ENCODE data around the gene NEMF.
A peak's percentile ranks its signal among the peaks of the same experiment; 100 is the strongest.
"Not testable (repeated sequence)": the region's sequence is repeated elsewhere in the genome, so short reads cannot be mapped to it uniquely, and the experiment has no call there.

NEMF gene

GRCh38 chr14:49862089-49862673 lies 9.6 kb upstream of the NEMF start:
- H3K9me3 Mint-ChIP-seq: no peaks in the 10 kb centered on the region
- H3K4me3 Mint-ChIP-seq: no peak overlapping the region
- peaks cover 3% of the 10 kb centered on the region for H3K27me3 Mint-ChIP-seq
- H3K27ac Mint-ChIP-seq: no peak overlapping the region
- no peaks in the 10 kb centered on the region for H3K36me3 Mint-ChIP-seq (ENCODE audit: low read depth)
- H3K4me1 Mint-ChIP-seq (ENCODE audit: low read depth): peaks cover 38% of the 10 kb centered on the region

DNA sequence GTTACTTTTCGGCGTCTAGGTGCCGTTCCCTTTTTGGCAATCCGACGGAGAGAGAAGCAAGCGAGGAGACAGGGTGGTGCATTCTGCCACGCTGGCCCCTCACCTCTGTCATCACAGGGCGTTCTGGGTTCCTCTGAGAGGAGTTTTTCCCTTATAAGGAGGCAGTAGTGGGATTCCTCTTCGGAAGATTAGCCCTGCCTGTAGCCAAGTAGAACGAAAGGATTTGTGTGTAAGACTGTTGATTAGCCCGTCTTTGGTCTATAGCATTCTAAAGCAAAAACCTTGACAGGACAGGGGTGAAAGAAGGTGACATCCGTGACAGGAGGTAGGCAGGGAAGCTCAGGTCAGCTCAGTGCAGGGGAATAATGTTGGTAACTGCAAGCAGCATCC lies 9.1 kb upstream of the NEMF start:
- Mint-ChIP-seq H3K4me1 (ENCODE audit: low read depth) (peaks cover 38% of the 10 kb centered on the region), H3K9me3 (no peaks in the 10 kb centered on the region), H3K36me3 (ENCODE audit: low read depth) (no peaks in the 10 kb centered on the region), H3K27me3 (peaks cover 3% of the 10 kb centered on the region), H3K4me3 (no peak overlapping the region), H3K27ac (no peak overlapping the region)

GRCh38 chr14:49860988-49861698 lies 8.6 kb upstream of the NEMF start:
- Mint-ChIP-seq H3K27ac (no peak overlapping the region), H3K27me3 (peaks cover 3% of the 10 kb centered on the region), H3K4me1 (ENCODE audit: low read depth) (peaks cover 38% of the 10 kb centered on the region), H3K4me3 (no peak overlapping the region), H3K36me3 (ENCODE audit: low read depth) (no peaks in the 10 kb centered on the region), H3K9me3 (no peaks in the 10 kb centered on the region)

DNA sequence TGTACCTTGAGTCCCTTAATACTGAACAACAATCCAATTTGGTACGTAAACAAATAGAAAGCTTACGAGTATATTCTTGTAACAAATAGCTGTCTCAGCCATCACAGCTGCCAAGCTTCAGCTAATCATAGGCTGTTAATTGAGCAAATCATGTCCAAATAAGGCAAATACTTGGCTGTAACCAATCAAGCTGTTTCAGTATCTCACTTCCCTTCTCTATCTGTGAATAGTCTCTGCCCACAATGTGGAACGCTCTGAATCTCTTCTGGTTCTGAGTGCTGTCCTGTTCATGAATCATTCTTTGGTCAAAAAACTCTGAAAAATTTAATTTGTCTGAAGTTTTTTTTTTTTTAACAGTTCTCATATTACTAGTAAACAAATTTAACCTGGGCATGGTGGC lies 5.8 kb upstream of the NEMF start:
- H3K27ac Mint-ChIP-seq: no peak overlapping the region
- H3K4me1 Mint-ChIP-seq (ENCODE audit: low read depth): peaks cover 47% of the 10 kb centered on the region
- peaks cover 3% of the 10 kb centered on the region for H3K27me3 Mint-ChIP-seq
- no peaks in the 10 kb centered on the region for H3K9me3 Mint-ChIP-seq
- no peak overlapping the region for H3K4me3 Mint-ChIP-seq
- H3K36me3 Mint-ChIP-seq (ENCODE audit: low read depth): no peaks in the 10 kb centered on the region

DNA sequence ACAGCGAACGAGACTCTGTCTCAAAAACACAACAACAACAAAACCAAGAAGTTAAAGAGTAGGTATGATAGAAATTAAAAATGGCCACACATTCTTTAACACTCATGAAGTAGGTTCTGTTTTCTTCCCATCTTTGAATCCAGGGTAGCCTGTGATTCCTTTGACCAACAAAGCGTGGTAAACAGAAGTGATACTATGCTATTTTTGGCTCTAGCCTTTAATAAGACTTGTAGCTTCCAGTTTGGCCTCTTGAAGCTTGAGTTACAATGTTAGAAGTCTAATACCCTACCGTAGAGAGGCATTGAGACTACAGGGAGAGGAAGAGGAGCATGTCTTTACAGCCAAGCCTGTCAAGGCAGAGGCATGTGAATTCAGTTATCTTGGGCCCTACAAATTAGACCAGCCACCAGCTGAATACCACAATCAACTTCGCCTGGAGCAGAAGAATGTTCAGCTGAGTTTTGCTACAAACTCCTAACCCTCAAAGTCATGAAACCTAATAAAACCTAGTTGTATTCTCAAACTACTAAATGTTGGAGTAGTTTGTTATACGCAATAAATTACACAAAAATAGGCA lies 4.9 kb upstream of the NEMF start:
- H3K36me3 Mint-ChIP-seq (ENCODE audit: low read depth): no peaks in the 10 kb centered on the region
- H3K4me3 Mint-ChIP-seq: no peak overlapping the region
- H3K9me3 Mint-ChIP-seq: no peaks in the 10 kb centered on the region
- peaks cover 52% of the 10 kb centered on the region for H3K4me1 Mint-ChIP-seq (ENCODE audit: low read depth)
- peak overlapping the region; percentile 36 for H3K27ac Mint-ChIP-seq
- H3K27me3 Mint-ChIP-seq: peaks cover under 1% of the 10 kb centered on the region

- H3K9me3 Mint-ChIP-seq: no peaks in the 10 kb centered on the region
- peak overlapping the region; percentile 99 for H3K4me3 Mint-ChIP-seq
- no peaks in the 10 kb centered on the region for H3K27me3 Mint-ChIP-seq
- peak overlapping the region; percentile 98 for H3K27ac Mint-ChIP-seq
- peaks cover 60% of the 10 kb centered on the region for H3K4me1 Mint-ChIP-seq (ENCODE audit: low read depth)
- peaks cover 27% of the 10 kb centered on the region for H3K36me3 Mint-ChIP-seq (ENCODE audit: low read depth)
Measured at GRCh38 chr14:49853572-49854375, 1.2 kb upstream of the NEMF start.

- Mint-ChIP-seq H3K4me1 (ENCODE audit: low read depth) (peaks cover 56% of the 10 kb centered on the region), H3K36me3 (ENCODE audit: low read depth) (peaks cover 28% of the 10 kb centered on the region), H3K27ac (peak overlapping the region; percentile 98), H3K4me3 (peak overlapping the region; percentile 99), H3K9me3 (no peaks in the 10 kb centered on the region), H3K27me3 (no peaks in the 10 kb centered on the region)
Measured at GRCh38 chr14:49853158-49853477, 530 bp upstream of the NEMF start.

GRCh38 chr14:49851813-49852212 lies 775 bp downstream of the NEMF start:
- H3K27ac Mint-ChIP-seq: peak overlapping the region; percentile 98
- H3K36me3 Mint-ChIP-seq (ENCODE audit: low read depth): peaks cover 35% of the 10 kb centered on the region
- peak overlapping the region; percentile 99 for H3K4me3 Mint-ChIP-seq
- peaks cover 53% of the 10 kb centered on the region for H3K4me1 Mint-ChIP-seq (ENCODE audit: low read depth)
- no peaks in the 10 kb centered on the region for H3K27me3 Mint-ChIP-seq
- no peaks in the 10 kb centered on the region for H3K9me3 Mint-ChIP-seq

DNA sequence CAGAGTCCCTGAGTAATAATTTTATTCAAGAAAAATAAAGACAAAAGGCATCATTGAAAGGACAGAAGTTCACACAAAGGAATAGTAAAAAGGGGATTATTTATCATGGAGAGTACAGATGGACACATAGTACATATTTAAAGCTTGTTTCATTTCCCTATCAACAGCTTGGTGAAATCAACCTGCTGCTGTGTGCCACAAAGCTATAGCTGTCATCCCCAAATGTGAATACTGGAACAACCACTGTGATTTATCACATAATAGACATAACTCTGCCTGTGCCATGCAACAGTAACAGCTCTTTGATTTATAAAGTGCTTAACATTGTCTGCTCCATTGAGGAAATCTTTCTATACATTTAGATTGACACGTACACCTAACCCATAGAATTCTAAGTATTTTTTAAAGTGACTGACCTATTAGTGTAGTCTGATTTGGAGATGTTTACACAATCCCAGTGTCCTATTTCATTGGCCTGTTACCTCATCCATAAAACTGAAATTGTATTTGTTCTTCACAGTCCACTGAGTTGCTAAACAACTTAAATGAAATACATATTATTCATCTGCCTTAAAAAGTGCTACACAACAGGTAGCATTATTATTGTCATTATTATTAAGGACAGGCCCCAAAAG lies 3.3 kb downstream of the NEMF start:
- no peaks in the 10 kb centered on the region for H3K9me3 Mint-ChIP-seq
- H3K4me3 Mint-ChIP-seq: no peak overlapping the region
- H3K27me3 Mint-ChIP-seq: no peaks in the 10 kb centered on the region
- peaks cover 52% of the 10 kb centered on the region for H3K4me1 Mint-ChIP-seq (ENCODE audit: low read depth)
- H3K27ac Mint-ChIP-seq: no peak overlapping the region
- peaks cover 48% of the 10 kb centered on the region for H3K36me3 Mint-ChIP-seq (ENCODE audit: low read depth)

DNA sequence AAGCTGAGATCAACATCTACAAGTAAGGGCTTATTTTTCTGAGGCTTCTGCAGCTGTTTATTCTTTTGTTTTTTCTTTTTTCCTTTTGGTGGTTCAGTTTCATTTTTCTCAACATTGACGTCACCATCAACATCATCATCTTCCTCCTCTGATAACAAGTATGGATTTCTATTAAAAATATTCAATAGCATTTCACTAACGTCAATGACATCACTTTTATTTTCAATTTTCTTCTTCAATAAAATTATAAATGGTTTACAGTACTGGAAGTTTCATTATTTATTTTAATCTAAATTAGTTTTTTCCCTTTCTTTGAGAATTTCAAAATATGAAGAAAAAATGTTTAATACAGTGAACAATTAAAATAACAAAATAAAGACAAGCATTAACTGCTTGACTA lies 23.9 kb downstream of the NEMF start:
- Mint-ChIP-seq H3K9me3 (no peaks in the 10 kb centered on the region), H3K27me3 (no peaks in the 10 kb centered on the region), H3K4me1 (ENCODE audit: low read depth) (no peaks in the 10 kb centered on the region), H3K4me3 (no peak overlapping the region), H3K36me3 (ENCODE audit: low read depth) (peaks cover 86% of the 10 kb centered on the region), H3K27ac (no peak overlapping the region)

DNA sequence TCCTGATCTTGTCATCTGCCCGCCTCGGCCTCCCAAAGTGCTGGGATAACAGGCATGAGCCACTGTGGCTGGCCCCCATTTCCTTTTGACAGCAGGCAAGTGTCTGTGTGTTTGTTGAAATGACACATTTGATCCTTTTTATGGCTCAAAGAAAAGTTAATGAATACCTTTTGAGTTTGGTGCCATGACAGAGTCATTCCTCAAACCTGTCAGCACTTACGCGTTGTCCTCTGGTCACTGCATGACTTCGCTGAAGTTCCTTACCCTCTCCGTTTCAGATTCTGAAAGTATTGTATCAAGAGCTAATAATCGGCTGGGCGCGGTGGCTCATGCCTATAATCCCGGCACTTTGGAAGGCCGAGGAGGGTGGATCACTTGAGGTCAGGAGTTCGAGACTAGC lies 32.4 kb downstream of the NEMF start:
- no peak overlapping the region for H3K4me3 Mint-ChIP-seq
- no peaks in the 10 kb centered on the region for H3K4me1 Mint-ChIP-seq (ENCODE audit: low read depth)
- peaks cover 7% of the 10 kb centered on the region for H3K9me3 Mint-ChIP-seq
- H3K36me3 Mint-ChIP-seq (ENCODE audit: low read depth): peaks cover 72% of the 10 kb centered on the region
- H3K27ac Mint-ChIP-seq: no peak overlapping the region
- no peaks in the 10 kb centered on the region for H3K27me3 Mint-ChIP-seq

DNA sequence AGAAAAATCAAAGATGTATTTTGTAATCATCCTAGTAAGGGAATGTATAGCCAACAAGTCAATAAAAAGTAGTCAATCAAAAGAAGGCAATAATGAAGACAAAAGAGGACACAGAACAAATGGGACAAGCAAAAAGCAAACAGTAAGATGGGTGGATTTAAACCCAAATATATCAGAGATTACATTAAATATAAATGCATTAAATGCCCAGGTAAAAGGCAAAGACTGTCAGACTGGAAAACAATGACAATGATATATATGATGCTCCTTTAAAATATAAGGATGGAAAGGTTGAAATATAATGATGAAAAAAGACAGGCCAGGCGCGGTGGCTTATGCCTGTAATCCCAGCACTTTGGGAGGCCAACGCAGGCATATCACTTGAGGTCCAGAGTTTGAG lies 35.7 kb downstream of the NEMF start:
- Mint-ChIP-seq H3K27me3 (no peaks in the 10 kb centered on the region), H3K27ac (no peak overlapping the region), H3K4me1 (ENCODE audit: low read depth) (no peaks in the 10 kb centered on the region), H3K36me3 (ENCODE audit: low read depth) (peaks cover 83% of the 10 kb centered on the region), H3K4me3 (no peak overlapping the region), H3K9me3 (peaks cover 11% of the 10 kb centered on the region)

DNA sequence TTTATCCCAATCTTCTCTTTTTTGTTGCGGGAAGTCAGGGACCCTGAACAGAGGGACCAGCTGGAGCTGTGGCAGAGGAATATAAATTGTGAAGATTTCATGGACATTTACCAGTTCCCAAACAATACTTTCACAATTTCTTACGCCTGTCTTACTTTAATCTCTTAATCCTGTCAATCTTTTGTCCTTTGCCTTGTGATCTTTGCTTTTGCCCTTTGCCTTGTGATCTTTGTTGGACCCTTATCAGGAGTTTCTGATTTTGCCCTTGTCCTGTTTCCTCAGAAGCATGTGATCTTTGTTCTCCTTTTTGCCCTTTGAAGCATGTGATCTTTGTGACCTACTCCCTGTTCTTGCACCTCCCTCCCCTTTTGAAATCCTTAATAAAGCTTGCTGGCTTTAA lies 36.5 kb downstream of the NEMF start:
- peaks cover 89% of the 10 kb centered on the region for H3K36me3 Mint-ChIP-seq (ENCODE audit: low read depth)
- H3K27ac Mint-ChIP-seq; H3K4me3 Mint-ChIP-seq; H3K4me1 Mint-ChIP-seq (ENCODE audit: low read depth); H3K27me3 Mint-ChIP-seq: not testable (repeated sequence)
- H3K9me3 Mint-ChIP-seq: peaks cover 11% of the 10 kb centered on the region

- Mint-ChIP-seq H3K4me3 (no peak overlapping the region), H3K27ac (no peak overlapping the region), H3K27me3 (no peaks in the 10 kb centered on the region), H3K36me3 (ENCODE audit: low read depth) (peaks cover 67% of the 10 kb centered on the region), H3K4me1 (ENCODE audit: low read depth) (no peaks in the 10 kb centered on the region), H3K9me3 (peaks cover 4% of the 10 kb centered on the region)
Measured at GRCh38 chr14:49808780-49809179, 43.8 kb downstream of the NEMF start.

DNA sequence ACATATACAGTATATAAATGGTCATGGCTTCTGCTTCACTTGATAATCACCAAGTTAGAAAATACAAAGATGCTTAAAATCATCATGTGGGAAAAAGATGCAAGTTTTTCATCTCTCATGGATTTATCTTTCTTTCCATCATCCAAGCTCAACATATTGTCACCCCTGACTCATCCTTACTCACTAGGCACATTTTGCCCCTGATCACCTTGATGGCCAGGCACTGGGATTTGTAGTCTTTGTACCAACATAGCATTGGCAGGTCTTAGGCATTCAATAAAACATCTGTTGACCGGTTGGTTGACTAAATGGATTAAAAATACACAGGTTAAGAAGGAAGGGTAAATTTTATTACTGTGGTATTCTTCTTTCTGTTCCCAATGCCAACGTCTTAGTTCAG lies 56.6 kb downstream of the NEMF start:
- peaks cover 86% of the 10 kb centered on the region for H3K36me3 Mint-ChIP-seq (ENCODE audit: low read depth)
- no peak overlapping the region for H3K4me3 Mint-ChIP-seq
- H3K27ac Mint-ChIP-seq: peak overlapping the region; percentile 8
- no peaks in the 10 kb centered on the region for H3K9me3 Mint-ChIP-seq
- no peaks in the 10 kb centered on the region for H3K27me3 Mint-ChIP-seq
- no peaks in the 10 kb centered on the region for H3K4me1 Mint-ChIP-seq (ENCODE audit: low read depth)
